ENCODE results near the gene NCMAP. TPM values are rescaled to one million over a fixed set of nuclear protein-coding genes. Genes with fewer than 3 reads are reported as not detected.

NCMAP gene
- total and polyA plus RNA-seq, 2 of the 4 experiments (the other 2 are of a cell fraction), result not detected

GRCh38 chr1:24642481-24643362, 86.8 kb downstream of the NCMAP start, which contains the start of gene SRRM1:
SRRM1 (plus strand) TSS chr1:24643302; CDS start chr1:24643327, 25 bp downstream.
- TSS peak; percentile 78 for BruUV-seq (replicated peaks)
- peak within 1 kb of the TSS; percentile 95 for H4K5ac ChIP-seq (ENCODE audit: low read depth, low read length)
- H3K4me2 ChIP-seq (ENCODE audit: low read depth, low read length), result peak within 1 kb of the TSS; percentile 94
- H4K20me1 ChIP-seq (ENCODE audit: insufficient read depth, low read length), result peaks cover 33% of the 10 kb centered on the region
- WGBS, 2 experiments (ENCODE audit: extremely low coverage in 2 of 2, insufficient read length in 1 of 2), result 0% methylated on average over 67 of the region's 95 CpGs; no CpG with 5 or more reads in 1 of the 2 experiments
- H3K79me1 ChIP-seq (ENCODE audit: low read depth in 1 of 2, low read length in 2 of 2), result peaks cover 9 to 26% of the 10 kb centered on the region in 2 experiments
- peaks cover 6% of the 10 kb centered on the region for H3K4me1 ChIP-seq (ENCODE audit: control insufficient read depth, insufficient read depth, low read length)
- H2AK5ac ChIP-seq (ENCODE audit: low read depth, low read length), result peak within 1 kb of the TSS; percentile 85
- peak within 1 kb of the TSS; percentile 94 for H2AFZ ChIP-seq (replicated peaks; ENCODE audit: low read length, poor library complexity)
- peaks cover 11% of the 10 kb centered on the region for H3K36me3 ChIP-seq (ENCODE audit: control insufficient read depth, insufficient read depth, low read length)
- peaks cover under 1% of the 10 kb centered on the region; the same call in 1 of the 2 replicates for H3K27me3 ChIP-seq (ENCODE audit: control insufficient read depth, insufficient read depth, low read length)
- peak within 1 kb of the TSS; percentile 99 for H3K9ac ChIP-seq (ENCODE audit: low read depth, low read length)
- no peaks in the 10 kb centered on the region for H3K9me3 ChIP-seq (ENCODE audit: control insufficient read depth, insufficient read depth, low read length)
- H4K91ac ChIP-seq (ENCODE audit: insufficient read depth, low read depth, low read length), result peak within 1 kb of the TSS; percentile 94
- dilution Hi-C loops (cut with HindIII; ENCODE audit: low sequenced_read_pairs, unreplicated experiment), result no loop called here
- peaks cover 6% of the 10 kb centered on the region for H3K9me1 ChIP-seq (ENCODE audit: insufficient read depth, low read length)
- ChIA-PET CTCF (interaction anchor here (0.6 kb wide), 1 partner anchor 252 kb away, joined by 3 read pairs; no protein-coding TSS in a partner anchor), POLR2A (ENCODE audit: unreplicated experiment) (interaction anchor here (0.6 kb wide), 1 partner anchor 34 kb away, joined by 6 read pairs; no protein-coding TSS in a partner anchor)
- H2BK5ac ChIP-seq (ENCODE audit: low read depth, low read length, poor library complexity, severe bottlenecking), result peak within 1 kb of the TSS; percentile 96
- peak within 1 kb of the TSS; percentile 99 for H3K14ac ChIP-seq (replicated peaks; ENCODE audit: low read depth, low read length)
- peak within 1 kb of the TSS; percentile 99 for H3K23ac ChIP-seq (ENCODE audit: low read depth, low read length)
- in situ Hi-C loops (cut with MboI; ENCODE audit: low sequenced_read_pairs), result no loop called here
- peak within 1 kb of the TSS; percentile 79 to 94 for H4K8ac ChIP-seq (ENCODE audit: low read depth in 2 of 2, low read length in 2 of 2)
- H2BK120ac ChIP-seq (ENCODE audit: low read depth, low read length), result peak within 1 kb of the TSS; percentile 70
- H3K27ac ChIP-seq (ENCODE audit: insufficient read depth, low read length), result peak within 1 kb of the TSS; percentile 96
- peak within 1 kb of the TSS; percentile 95 for H3K56ac ChIP-seq (ENCODE audit: extremely low read depth, insufficient read depth, low read length)
- H3K4me3 ChIP-seq (ENCODE audit: insufficient read depth, low read depth, low read length), result peak within 1 kb of the TSS; percentile 85
- peak within 1 kb of the TSS; percentile 95 for H3K18ac ChIP-seq (ENCODE audit: low read depth, low read length)
- peak within 1 kb of the TSS; percentile 99 for H3K4ac ChIP-seq (ENCODE audit: low read depth, low read length)
- no peak within 1 kb of the TSS for H2BK15ac ChIP-seq (ENCODE audit: low read depth, low read length)
- DNase-seq (peak; percentile 100), ATAC-seq (ENCODE audit: low read depth) (peak; percentile 94)
- H2BK20ac ChIP-seq (ENCODE audit: low read depth, low read length), result no peak within 1 kb of the TSS
- peak within 1 kb of the TSS; percentile 93 for H2AK9ac ChIP-seq (replicated peaks; ENCODE audit: low read depth, low read length, poor library complexity)
- intact Hi-C loops (cut with micrococcal nuclease), result loop anchor here (5.0 to 10.0 kb wide), 2 partner anchors 195 to 582 kb away; no protein-coding TSS in a partner anchor
- no peak for TF ChIP-seq CHD1 (IDR thresholded peaks at IDR 0.05; ENCODE audit: low read depth, low read length)
- peak; percentile 10; the same call in 1 of the 2 replicates for TF ChIP-seq CTCF (conservative IDR thresholded peaks at IDR 0.05; ENCODE audit: low read depth, low read length)
- TF ChIP-seq POLR2A (IDR thresholded peaks at IDR 0.05; ENCODE audit: low read depth, low read length), result peak; percentile 99
- TF ChIP-seq BHLHE40 (IDR thresholded peaks at IDR 0.05; ENCODE audit: low read depth, low read length), result peak; percentile 93
- TF ChIP-seq RCOR1 (IDR thresholded peaks at IDR 0.05; ENCODE audit: insufficient replicate concordance, low read length), result no peak
- no peak for TF ChIP-seq NFE2L2 (IDR thresholded peaks at IDR 0.05; ENCODE audit: low read depth, low read length)
- TF ChIP-seq RAD21 (IDR thresholded peaks at IDR 0.05; ENCODE audit: low read length), result peak; percentile 24
- TF ChIP-seq SMC3 (IDR thresholded peaks at IDR 0.05; ENCODE audit: low read depth, low read length), result no peak
- TF ChIP-seq FOS (IDR thresholded peaks at IDR 0.05; ENCODE audit: low read depth, low read length), result no peak
- TF ChIP-seq RFX5 (IDR thresholded peaks at IDR 0.05; ENCODE audit: low read depth, low read length), result no peak
- TF ChIP-seq MAZ (IDR thresholded peaks at IDR 0.05; ENCODE audit: borderline replicate concordance, low read depth, low read length), result peak; percentile 76; the same call in 1 of the 2 replicates
- no peak for TF ChIP-seq MAFK (IDR thresholded peaks at IDR 0.05; ENCODE audit: low read depth, low read length)
- peak; percentile 91 for TF ChIP-seq USF2 (IDR thresholded peaks at IDR 0.05; ENCODE audit: low read depth, low read length)
- TF ChIP-seq MXI1 (IDR thresholded peaks at IDR 0.05; ENCODE audit: borderline replicate concordance, low read depth, low read length), result peak; percentile 30; the same call in 1 of the 2 replicates
